Parathyroid adenoma (tissue), 2 donors: ENCODE results near the gene NFATC3.
"Not testable (repeated sequence)": the region's sequence is repeated elsewhere in the genome, so short reads cannot be mapped to it uniquely, and the experiment has no call there.

Source experiments
- H2AFZ ChIP-seq: fragments of 300-600 bp; sonication (generic); one replicate; pipeline ENCODE4 v1.7.0; 2017; ENCODE audit warnings: antibody characterized with exemption, mild to moderate bottlenecking
- H3K27ac ChIP-seq: fragments of 300-600 bp; sonication (generic); one replicate; pipeline ENCODE4 v1.7.0; 2017
- H3K27me3 ChIP-seq: fragments of 300-600 bp; sonication (generic); one replicate; pipeline ENCODE4 v1.7.0; 2017; ENCODE audit warnings: low read length; ENCODE audit not compliant: control insufficient read depth, insufficient read depth
- H3K36me3 ChIP-seq: fragments of 300-600 bp; sonication (generic); one replicate; pipeline ENCODE4 v1.7.0; 2017; ENCODE audit warnings: low read length; ENCODE audit not compliant: control insufficient read depth, insufficient read depth
- H3K4me1 ChIP-seq: fragments of 300-600 bp; sonication (generic); one replicate; pipeline ENCODE4 v1.7.0; 2017; ENCODE audit warnings: control low read depth
- H3K4me2 ChIP-seq: fragments of 300-600 bp; sonication (generic); one replicate; pipeline ENCODE4 v1.7.0; 2017; ENCODE audit warnings: low read length
- H3K4me3 ChIP-seq: fragments of 300-600 bp; sonication (generic); one replicate; pipeline ENCODE4 v1.7.0; 2017; ENCODE audit warnings: low read depth, low read length
- H3K79me2 ChIP-seq: fragments of 300-600 bp; sonication (generic); one replicate; pipeline ENCODE4 v1.7.0; 2017; ENCODE audit warnings: control low read depth
- H3K9ac ChIP-seq: fragments of 300-600 bp; sonication (generic); one replicate; pipeline ENCODE4 v1.7.0; 2017; ENCODE audit warnings: mild to moderate bottlenecking
- H3K9me3 ChIP-seq: fragments of 300-600 bp; sonication (generic); one replicate; pipeline ENCODE4 v1.7.0; 2017; ENCODE audit warnings: low read length; ENCODE audit not compliant: control insufficient read depth
- TF ChIP-seq, protein P1 (sequence below): fragments of 300-600 bp; sonication (generic); IDR thresholded peaks from one replicate; pipeline ENCODE4 v1.7.0; 2017; ENCODE audit warnings: antibody characterized with exemption, mild to moderate bottlenecking
- donor health status: primary hyperparathyroidism.

NFATC3 gene

DNA sequence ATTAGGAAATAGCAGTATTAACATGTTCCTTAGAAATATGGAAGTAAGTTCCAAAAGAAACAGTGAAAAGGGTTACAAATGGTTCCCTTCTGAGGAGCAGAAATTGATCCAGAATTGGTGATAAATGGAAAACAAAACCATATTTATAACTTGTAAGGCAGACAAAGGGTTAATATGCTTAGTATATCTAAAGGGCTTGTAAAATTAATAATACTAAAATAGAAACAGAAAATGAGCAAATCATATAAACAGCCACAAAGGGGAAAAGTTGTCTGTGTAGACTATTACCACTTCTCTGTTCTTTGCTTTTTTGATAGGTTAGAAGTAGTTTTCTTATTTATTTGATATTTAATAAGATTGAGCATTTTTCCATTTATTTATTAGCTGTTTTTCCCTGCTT lies 64.4 kb downstream of the NFATC3 start:
- Histone ChIP-seq H2AFZ (no peak overlapping the region), H3K36me3 (no peaks in the 10 kb centered on the region), H3K79me2 (peaks cover 15% of the 10 kb centered on the region), H3K9ac (no peak overlapping the region), H3K9me3 (no peaks in the 10 kb centered on the region), H3K4me1 (peaks cover 18% of the 10 kb centered on the region), H3K27ac (no peak overlapping the region), H3K4me3 (no peak overlapping the region), H3K27me3 (no peaks in the 10 kb centered on the region), H3K4me2 (no peak overlapping the region)
- TF ChIP-seq, protein P1, sequence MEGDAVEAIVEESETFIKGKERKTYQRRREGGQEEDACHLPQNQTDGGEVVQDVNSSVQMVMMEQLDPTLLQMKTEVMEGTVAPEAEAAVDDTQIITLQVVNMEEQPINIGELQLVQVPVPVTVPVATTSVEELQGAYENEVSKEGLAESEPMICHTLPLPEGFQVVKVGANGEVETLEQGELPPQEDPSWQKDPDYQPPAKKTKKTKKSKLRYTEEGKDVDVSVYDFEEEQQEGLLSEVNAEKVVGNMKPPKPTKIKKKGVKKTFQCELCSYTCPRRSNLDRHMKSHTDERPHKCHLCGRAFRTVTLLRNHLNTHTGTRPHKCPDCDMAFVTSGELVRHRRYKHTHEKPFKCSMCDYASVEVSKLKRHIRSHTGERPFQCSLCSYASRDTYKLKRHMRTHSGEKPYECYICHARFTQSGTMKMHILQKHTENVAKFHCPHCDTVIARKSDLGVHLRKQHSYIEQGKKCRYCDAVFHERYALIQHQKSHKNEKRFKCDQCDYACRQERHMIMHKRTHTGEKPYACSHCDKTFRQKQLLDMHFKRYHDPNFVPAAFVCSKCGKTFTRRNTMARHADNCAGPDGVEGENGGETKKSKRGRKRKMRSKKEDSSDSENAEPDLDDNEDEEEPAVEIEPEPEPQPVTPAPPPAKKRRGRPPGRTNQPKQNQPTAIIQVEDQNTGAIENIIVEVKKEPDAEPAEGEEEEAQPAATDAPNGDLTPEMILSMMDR: no peak

DNA sequence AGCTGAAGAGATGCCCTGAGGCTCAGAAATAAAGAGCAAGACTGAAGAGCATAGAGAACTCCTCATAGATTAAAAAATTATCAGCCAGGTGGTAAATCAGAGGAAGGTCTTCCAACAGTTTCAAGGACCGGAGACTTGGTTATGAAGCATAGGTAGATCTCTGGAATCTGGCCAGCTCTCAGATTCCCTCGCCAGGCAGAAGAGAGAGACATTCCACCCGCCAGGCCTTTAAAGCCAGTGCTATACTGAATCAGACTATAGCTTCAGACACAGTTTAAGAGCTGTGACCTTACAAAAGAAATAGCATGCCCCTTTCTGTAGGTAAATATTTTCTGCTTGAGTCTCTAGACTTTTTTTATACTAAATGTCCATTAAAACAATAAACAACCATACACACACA lies 70.3 kb downstream of the NFATC3 start:
- H3K4me1 ChIP-seq: peaks cover 17% of the 10 kb centered on the region
- H3K36me3 ChIP-seq: no peaks in the 10 kb centered on the region
- no peak overlapping the region for H2AFZ ChIP-seq
- peaks cover 24% of the 10 kb centered on the region for H3K79me2 ChIP-seq
- no peak overlapping the region for H3K4me2 ChIP-seq
- H3K4me3 ChIP-seq: no peak overlapping the region
- no peaks in the 10 kb centered on the region for H3K27me3 ChIP-seq
- H3K9me3 ChIP-seq: no peaks in the 10 kb centered on the region
- TF ChIP-seq, protein P1: no peak
- no peak overlapping the region for H3K27ac ChIP-seq
- H3K9ac ChIP-seq: no peak overlapping the region

DNA sequence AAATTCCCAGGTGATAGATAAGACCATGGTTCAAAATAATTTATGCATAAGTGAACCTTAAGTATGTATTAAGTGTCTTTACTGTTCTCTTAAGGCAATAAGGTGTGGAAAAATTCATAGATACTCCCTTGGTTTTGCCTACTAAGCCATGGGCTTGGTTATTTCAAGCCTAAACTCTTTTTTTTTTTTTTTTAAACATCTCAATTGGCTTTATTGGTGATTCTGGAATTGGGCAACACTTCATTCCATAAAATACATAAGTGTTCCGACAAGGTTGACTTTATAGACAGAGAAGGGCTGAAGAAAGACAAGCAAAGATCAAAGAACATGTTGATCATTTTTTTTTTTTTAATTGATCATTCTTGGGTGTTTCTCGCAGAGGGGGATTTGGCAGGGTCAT lies 77.2 kb downstream of the NFATC3 start:
- H3K4me2 ChIP-seq: no peak overlapping the region
- H3K27ac ChIP-seq: no peak overlapping the region
- no peaks in the 10 kb centered on the region for H3K27me3 ChIP-seq
- no peak overlapping the region for H3K9ac ChIP-seq
- TF ChIP-seq, protein P1: no peak
- no peak overlapping the region for H3K4me3 ChIP-seq
- no peaks in the 10 kb centered on the region for H3K4me1 ChIP-seq
- no peak overlapping the region for H2AFZ ChIP-seq
- peaks cover 14% of the 10 kb centered on the region for H3K79me2 ChIP-seq
- H3K36me3 ChIP-seq: no peaks in the 10 kb centered on the region
- H3K9me3 ChIP-seq: no peaks in the 10 kb centered on the region

DNA sequence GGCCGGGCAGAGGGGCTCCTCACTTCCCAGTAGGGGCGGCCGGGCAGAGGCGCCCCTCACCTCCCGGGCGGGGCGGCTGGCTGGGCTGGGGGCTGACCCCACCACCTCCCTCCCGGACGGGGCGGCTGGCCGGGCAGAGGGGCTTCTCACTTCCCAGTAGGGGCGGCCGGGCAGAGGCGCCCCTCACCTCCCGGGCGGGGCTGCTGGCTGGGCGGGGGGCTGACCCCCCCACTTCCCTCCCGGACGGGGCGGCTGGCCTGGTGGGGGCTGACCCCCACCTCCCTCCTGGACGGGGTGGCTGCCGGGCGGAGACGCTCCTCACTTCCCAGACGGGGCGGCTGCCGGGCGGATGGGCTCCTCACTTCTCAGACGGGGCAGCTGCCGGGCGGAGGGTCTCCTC lies 78.1 kb downstream of the NFATC3 start:
- H3K27ac ChIP-seq, H3K36me3 ChIP-seq, H3K4me1 ChIP-seq, H3K4me3 ChIP-seq, H3K4me2 ChIP-seq, H3K27me3 ChIP-seq, H3K9me3 ChIP-seq, H3K9ac ChIP-seq, H2AFZ ChIP-seq: not testable (repeated sequence)
- peaks cover 14% of the 10 kb centered on the region for H3K79me2 ChIP-seq

DNA sequence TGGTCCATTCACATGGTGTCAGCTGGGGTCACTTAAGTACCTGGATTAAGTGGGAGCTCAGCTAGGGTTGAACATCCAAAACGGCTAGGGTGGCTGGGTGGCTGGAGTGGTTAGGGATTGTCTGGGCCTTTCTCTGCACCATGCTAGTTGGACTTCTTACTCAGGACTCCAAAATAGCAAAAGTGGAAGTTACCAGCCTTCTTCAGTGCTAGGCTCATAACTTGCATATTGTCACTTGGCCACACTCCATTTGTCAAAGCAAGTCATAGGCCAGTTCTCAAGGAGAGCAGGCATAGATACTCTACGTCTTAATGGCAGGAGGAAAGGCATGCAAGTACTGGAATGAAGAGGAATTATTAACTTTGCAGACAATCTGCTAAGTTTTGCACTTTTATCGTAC lies 81.1 kb downstream of the NFATC3 start:
- H3K36me3 ChIP-seq: no peaks in the 10 kb centered on the region
- no peak overlapping the region for H3K4me2 ChIP-seq
- H3K4me3 ChIP-seq: no peak overlapping the region
- no peak overlapping the region for H3K27ac ChIP-seq
- H3K4me1 ChIP-seq: no peaks in the 10 kb centered on the region
- H2AFZ ChIP-seq: no peak overlapping the region
- H3K9me3 ChIP-seq: no peaks in the 10 kb centered on the region
- TF ChIP-seq, protein P1: no peak
- H3K27me3 ChIP-seq: no peaks in the 10 kb centered on the region
- peaks cover 14% of the 10 kb centered on the region for H3K79me2 ChIP-seq
- no peak overlapping the region for H3K9ac ChIP-seq
